Measurements from ENCODE around the gene TNIK. TPM values are rescaled to one million over a fixed set of nuclear protein-coding genes. Genes with fewer than 3 reads are reported as not detected.

TNIK gene
- total and polyA plus RNA-seq, 2 of the 4 experiments (the other 2 are of a cell fraction), result 3.4 to 6.3 TPM

GRCh38 chr3:171307046-171307585 is 153.1 kb downstream of the TNIK start:
- Histone ChIP-seq H4K8ac (ENCODE audit: low read depth in 2 of 2, low read length in 2 of 2) (no peak overlapping the region), H3K27me3 (ENCODE audit: control insufficient read depth, insufficient read depth, low read length) (no peaks in the 10 kb centered on the region), H2BK120ac (ENCODE audit: low read depth, low read length) (no peak overlapping the region), H3K79me1 (ENCODE audit: low read depth in 1 of 2, low read length in 2 of 2) (no peaks in the 10 kb centered on the region), H2BK15ac (ENCODE audit: low read depth, low read length) (no peak overlapping the region), H3K23ac (ENCODE audit: low read depth, low read length) (no peak overlapping the region), H2AK5ac (ENCODE audit: low read depth, low read length) (no peak overlapping the region), H3K4me2 (ENCODE audit: low read depth, low read length) (no peak overlapping the region), H3K36me3 (ENCODE audit: control insufficient read depth, insufficient read depth, low read length) (no peaks in the 10 kb centered on the region), H3K4ac (ENCODE audit: low read depth, low read length) (no peak overlapping the region; the same call in 1 of the 2 replicates), H3K9ac (ENCODE audit: low read depth, low read length) (no peak overlapping the region), H3K27ac (ENCODE audit: insufficient read depth, low read length) (no peak overlapping the region), H4K5ac (ENCODE audit: low read depth, low read length) (no peak overlapping the region), H2AK9ac (replicated peaks; ENCODE audit: low read depth, low read length, poor library complexity) (no peak overlapping the region), H3K4me1 (ENCODE audit: control insufficient read depth, insufficient read depth, low read length) (peaks cover 1% of the 10 kb centered on the region; the same call in 1 of the 2 replicates), H2BK5ac (ENCODE audit: low read depth, low read length, poor library complexity, severe bottlenecking) (no peak overlapping the region), H4K20me1 (ENCODE audit: insufficient read depth, low read length) (no peaks in the 10 kb centered on the region; the same call in 1 of the 2 replicates), H2AFZ (replicated peaks; ENCODE audit: low read length, poor library complexity) (no peak overlapping the region), H3K14ac (replicated peaks; ENCODE audit: low read depth, low read length) (no peak overlapping the region), H3K9me1 (ENCODE audit: insufficient read depth, low read length) (no peaks in the 10 kb centered on the region), H4K91ac (ENCODE audit: insufficient read depth, low read depth, low read length) (no peak overlapping the region), H3K4me3 (ENCODE audit: insufficient read depth, low read depth, low read length) (no peak overlapping the region), H3K56ac (ENCODE audit: extremely low read depth, insufficient read depth, low read length) (no peak overlapping the region), H3K9me3 (ENCODE audit: control insufficient read depth, insufficient read depth, low read length) (no peaks in the 10 kb centered on the region), H3K18ac (ENCODE audit: low read depth, low read length) (no peak overlapping the region), H2BK20ac (ENCODE audit: low read depth, low read length) (no peak overlapping the region)
- 100% methylated on average over 2 of the region's 4 CpGs; no CpG with 5 or more reads in 1 of the 2 experiments for WGBS, 2 experiments (ENCODE audit: extremely low coverage in 2 of 2, insufficient read length in 1 of 2)
- ATAC-seq (ENCODE audit: low read depth), result no peak
- intact Hi-C loops (cut with micrococcal nuclease) (no loop called here), in situ Hi-C loops (cut with MboI; ENCODE audit: low sequenced_read_pairs) (no loop called here), dilution Hi-C loops (cut with HindIII; ENCODE audit: low sequenced_read_pairs, unreplicated experiment) (no loop called here)
- DNase-seq, result no peak
- BruUV-seq (replicated peaks), result no TSS peak
- ChIA-PET CTCF (no interaction called here), POLR2A (ENCODE audit: unreplicated experiment) (no interaction called here)
- TF ChIP-seq ELK1 (IDR thresholded peaks at IDR 0.05; ENCODE audit: borderline replicate concordance, low read depth, low read length) (no peak), CHD1 (IDR thresholded peaks at IDR 0.05; ENCODE audit: low read depth, low read length) (no peak)

Measured in IMR-90 (cell line).